ENCODE measurements around the gene CFAP20. TPM values are rescaled to one million over a fixed set of nuclear protein-coding genes. Genes with fewer than 3 reads are reported as not detected.

CFAP20 gene
- 51.6 and 51.7 TPM in 2 replicates for total RNA-seq

DNA sequence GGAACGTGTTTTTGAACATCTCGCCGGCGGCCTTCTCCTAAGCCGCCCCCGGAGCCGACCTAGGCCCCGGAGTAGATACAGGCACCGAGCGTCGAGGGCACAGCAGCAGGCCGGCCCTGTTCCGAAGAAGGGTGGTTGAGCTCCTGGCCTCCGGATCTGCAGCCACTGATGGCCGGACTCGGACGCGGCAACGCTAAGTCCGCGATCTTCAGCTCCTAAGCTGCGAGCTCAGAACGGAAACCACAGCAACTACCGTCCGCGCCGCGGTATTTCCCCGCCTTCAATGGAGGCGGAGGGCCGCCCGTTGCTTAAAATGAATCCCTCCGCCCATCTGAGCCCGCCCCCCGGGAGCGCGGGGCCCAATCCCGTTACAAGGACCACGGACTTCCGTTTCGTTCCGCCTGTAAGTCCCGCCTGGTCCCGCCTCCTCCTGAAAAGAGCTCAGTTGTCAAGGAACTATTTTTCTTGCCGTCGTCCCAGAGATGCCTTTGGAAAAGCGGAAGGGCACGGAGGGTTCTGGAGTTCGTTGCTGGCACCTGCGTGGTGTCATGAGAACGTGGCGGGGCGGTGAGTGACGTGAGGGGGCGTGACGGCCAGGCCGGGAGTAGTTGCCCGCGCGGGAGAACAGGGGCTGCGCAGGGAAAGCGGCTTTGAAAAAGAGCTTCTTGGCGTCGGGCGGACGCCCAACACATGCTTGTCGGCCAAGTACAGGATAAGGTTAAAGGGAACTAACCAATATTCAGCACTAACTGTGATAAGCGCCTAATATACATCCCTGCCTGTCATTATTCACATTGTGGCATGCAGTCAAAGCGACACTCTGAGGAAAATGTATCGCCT, at the start of gene CFAP20:
TSS of gene CFAP20 (minus strand) at position 285 of the 840 bp plus-strand sequence. CDS start at position 19, 266 bp downstream.
- H3K4me1 Mint-ChIP-seq (ENCODE audit: low read depth), result peaks cover 30% of the 10 kb centered on the region
- H3K36me3 Mint-ChIP-seq (ENCODE audit: low read depth), result peaks cover 6% of the 10 kb centered on the region
- intact Hi-C loops (cut with micrococcal nuclease), result loop anchor here (1.0 to 10.0 kb wide), 6 partner anchors 67 to 517 kb away; partner anchors contain the start of genes KATNB1 and MMP15
- peak; percentile 97 for DNase-seq (ENCODE audit: low spot score)
- H3K27ac Mint-ChIP-seq, result peak within 1 kb of the TSS; percentile 69
- H3K27me3 Mint-ChIP-seq (ENCODE audit: low read depth), result no peaks in the 10 kb centered on the region
- H3K9me3 Mint-ChIP-seq, result no peaks in the 10 kb centered on the region
- H3K4me3 Mint-ChIP-seq (ENCODE audit: low read depth), result peak within 1 kb of the TSS; percentile 78

DNA sequence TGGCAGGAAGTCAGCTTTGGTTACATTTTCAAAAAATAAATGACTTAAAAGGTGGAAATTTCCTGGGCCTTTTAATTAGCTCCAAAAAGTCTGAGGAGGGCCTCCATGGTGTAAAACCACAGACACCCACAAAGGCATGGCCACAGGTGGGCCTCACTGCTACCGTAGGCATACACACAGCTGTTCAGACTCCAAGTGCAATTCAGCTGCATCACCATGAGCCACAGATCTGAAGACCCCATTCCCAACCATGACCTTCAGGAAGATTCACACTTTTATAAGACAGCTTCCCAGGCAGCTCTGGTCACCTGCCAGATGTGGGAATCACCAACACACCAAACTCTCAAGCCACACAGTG, 48.2 kb upstream of the CFAP20 start:
- peaks cover 80% of the 10 kb centered on the region for H3K36me3 Mint-ChIP-seq (ENCODE audit: low read depth)
- no peak for DNase-seq (ENCODE audit: low spot score)
- H3K4me3 Mint-ChIP-seq (ENCODE audit: low read depth), result no peak overlapping the region
- intact Hi-C loops (cut with micrococcal nuclease), result no loop called here
- H3K4me1 Mint-ChIP-seq (ENCODE audit: low read depth), result peaks cover 24% of the 10 kb centered on the region
- peak overlapping the region; percentile 70 for H3K27ac Mint-ChIP-seq
- no peaks in the 10 kb centered on the region for H3K27me3 Mint-ChIP-seq (ENCODE audit: low read depth)
- H3K9me3 Mint-ChIP-seq, result peaks cover 3% of the 10 kb centered on the region

DNA sequence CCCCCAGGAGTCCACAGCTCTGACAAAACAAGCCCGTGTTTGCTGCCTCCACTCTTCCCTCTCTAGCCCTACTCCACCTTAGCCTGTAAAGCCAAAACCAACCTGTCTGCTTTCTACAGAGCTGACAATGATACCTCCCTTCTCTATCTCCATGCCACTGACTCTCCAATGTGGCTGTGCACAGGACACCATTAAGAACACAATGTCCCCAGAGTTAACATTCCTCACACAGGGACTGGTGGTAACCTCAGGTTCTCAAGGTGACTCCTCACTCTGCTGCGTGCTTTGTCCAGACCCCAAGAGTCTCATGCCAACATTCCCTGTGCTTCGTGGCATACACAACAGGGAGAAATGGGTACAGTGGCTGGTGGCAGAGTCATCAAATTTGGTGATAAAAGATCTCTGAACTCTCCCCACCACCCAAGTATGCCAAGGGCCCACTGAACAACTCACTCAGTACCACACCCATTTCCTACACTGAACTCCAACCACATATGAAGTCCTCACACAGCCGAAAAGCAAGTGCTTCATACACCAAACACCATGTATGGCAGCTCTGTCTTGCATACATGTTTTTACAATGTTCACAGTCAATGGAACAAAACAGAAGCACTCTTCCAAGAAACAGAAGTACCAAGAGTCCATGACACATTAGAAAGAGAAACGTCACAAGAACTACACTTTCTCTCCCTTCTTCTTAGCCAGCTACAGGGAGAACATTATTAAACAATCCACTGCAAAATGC, 47.6 kb upstream of the CFAP20 start:
- no peak overlapping the region for H3K4me3 Mint-ChIP-seq (ENCODE audit: low read depth)
- peaks cover 3% of the 10 kb centered on the region for H3K9me3 Mint-ChIP-seq
- H3K36me3 Mint-ChIP-seq (ENCODE audit: low read depth), result peaks cover 80% of the 10 kb centered on the region
- H3K27ac Mint-ChIP-seq, result peak overlapping the region; percentile 70
- intact Hi-C loops (cut with micrococcal nuclease), result no loop called here
- peaks cover 24% of the 10 kb centered on the region for H3K4me1 Mint-ChIP-seq (ENCODE audit: low read depth)
- DNase-seq (ENCODE audit: low spot score), result no peak
- H3K27me3 Mint-ChIP-seq (ENCODE audit: low read depth), result no peaks in the 10 kb centered on the region

DNA sequence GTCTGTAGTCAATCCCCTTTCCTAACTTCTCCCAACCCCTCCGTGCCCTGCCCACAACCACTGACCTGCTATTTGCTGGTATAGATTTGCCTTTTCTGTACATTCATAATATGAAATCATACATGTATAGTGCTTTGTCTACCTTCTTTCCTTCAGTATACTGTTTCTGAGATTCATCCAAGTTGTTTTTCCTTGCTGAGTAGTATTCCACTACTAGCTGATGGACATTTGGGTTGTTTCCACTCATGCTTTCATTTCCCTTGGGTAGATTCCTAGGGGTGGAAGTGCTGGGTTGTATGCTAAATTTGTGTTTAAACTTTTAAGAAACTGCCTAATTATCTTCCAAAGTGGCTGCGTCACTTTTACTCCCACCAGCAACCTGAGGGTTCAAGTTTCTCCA, 41.0 kb upstream of the CFAP20 start:
- Mint-ChIP-seq H3K4me1 (ENCODE audit: low read depth) (peaks cover 4% of the 10 kb centered on the region), H3K36me3 (ENCODE audit: low read depth) (peaks cover 76% of the 10 kb centered on the region), H3K9me3 (no peaks in the 10 kb centered on the region), H3K27ac (no peak overlapping the region), H3K27me3 (ENCODE audit: low read depth) (no peaks in the 10 kb centered on the region), H3K4me3 (ENCODE audit: low read depth) (no peak overlapping the region)
- intact Hi-C loops (cut with micrococcal nuclease), result no loop called here
- DNase-seq (ENCODE audit: low spot score), result no peak

DNA sequence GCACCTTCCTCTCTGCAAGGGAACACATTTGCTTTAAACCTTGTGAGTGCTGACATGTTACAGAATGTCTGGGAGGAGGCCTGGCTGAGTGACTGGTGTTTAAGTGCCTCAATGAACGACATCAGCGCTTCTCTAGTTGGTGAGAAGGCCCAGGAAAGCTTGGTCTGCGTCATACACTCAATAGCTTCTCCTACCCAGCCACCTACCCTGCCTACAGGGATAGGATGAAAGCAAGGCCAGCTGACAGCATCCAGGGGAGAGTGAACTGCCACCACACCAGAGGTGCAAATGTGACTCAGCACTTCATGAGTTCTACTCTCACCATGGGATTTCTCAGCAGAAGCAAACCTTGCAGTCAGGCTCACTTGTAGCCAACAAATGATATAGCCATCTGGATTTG, 31.7 kb upstream of the CFAP20 start:
- Mint-ChIP-seq H3K4me3 (ENCODE audit: low read depth) (no peak overlapping the region), H3K27ac (no peak overlapping the region), H3K27me3 (ENCODE audit: low read depth) (no peaks in the 10 kb centered on the region), H3K36me3 (ENCODE audit: low read depth) (peaks cover 68% of the 10 kb centered on the region), H3K9me3 (no peaks in the 10 kb centered on the region), H3K4me1 (ENCODE audit: low read depth) (peaks cover 2% of the 10 kb centered on the region)
- DNase-seq (ENCODE audit: low spot score), result no peak
- intact Hi-C loops (cut with micrococcal nuclease), result no loop called here

DNA sequence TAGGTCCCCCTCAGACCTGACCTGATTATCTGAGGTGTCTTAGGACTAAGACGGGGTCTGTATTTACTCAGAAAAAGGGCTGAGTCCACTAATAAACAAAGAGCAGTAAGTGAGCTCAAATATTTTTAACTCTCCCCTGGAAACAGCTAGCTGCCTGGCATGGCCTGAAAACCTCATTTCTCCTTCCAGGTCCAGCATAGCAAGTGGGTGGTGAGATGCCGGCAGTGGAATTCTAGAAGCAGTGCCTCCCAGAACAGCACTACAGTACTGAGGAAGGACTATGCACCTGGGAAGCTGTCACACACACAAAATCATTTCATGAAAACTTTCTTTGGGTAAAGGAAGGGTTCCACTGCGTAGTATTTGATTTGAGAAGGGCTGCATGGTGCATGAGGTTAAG, 29.5 kb upstream of the CFAP20 start:
- peaks cover 4% of the 10 kb centered on the region for H3K4me1 Mint-ChIP-seq (ENCODE audit: low read depth)
- H3K9me3 Mint-ChIP-seq, result no peaks in the 10 kb centered on the region
- intact Hi-C loops (cut with micrococcal nuclease), result no loop called here
- no peaks in the 10 kb centered on the region for H3K27me3 Mint-ChIP-seq (ENCODE audit: low read depth)
- DNase-seq (ENCODE audit: low spot score), result no peak
- H3K27ac Mint-ChIP-seq, result no peak overlapping the region
- peaks cover 47% of the 10 kb centered on the region for H3K36me3 Mint-ChIP-seq (ENCODE audit: low read depth)
- no peak overlapping the region for H3K4me3 Mint-ChIP-seq (ENCODE audit: low read depth)

DNA sequence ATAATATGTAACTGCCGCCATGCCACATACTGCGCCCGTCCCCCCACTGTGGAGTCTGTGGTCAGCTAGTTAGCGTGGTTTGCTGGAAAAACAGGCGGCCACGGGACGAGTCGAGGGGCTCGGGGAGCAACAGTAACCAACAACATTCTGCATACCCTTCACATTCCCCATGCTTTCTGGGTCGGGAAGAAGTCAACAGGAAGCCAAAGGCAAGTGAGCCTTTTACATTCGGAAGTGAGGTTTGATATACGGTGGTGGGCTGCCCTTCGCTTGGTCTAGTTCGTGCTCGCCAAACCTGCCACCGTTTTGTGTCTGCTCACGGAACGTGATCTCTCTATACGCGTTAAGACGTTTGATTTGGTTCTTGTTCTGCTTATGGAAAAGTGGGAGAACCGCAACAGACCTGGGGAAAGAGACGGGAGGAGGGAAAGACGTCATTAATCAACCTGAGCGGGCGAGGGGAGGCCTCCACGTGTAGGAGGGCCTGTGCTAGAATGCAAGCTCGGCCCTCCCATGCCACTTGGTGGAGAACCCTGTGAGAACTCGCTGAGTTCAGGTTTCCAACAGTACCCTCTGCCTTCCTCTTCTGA, 28.9 kb upstream of the CFAP20 start:
- peaks cover 40% of the 10 kb centered on the region for H3K36me3 Mint-ChIP-seq (ENCODE audit: low read depth)
- H3K4me3 Mint-ChIP-seq (ENCODE audit: low read depth), result no peak overlapping the region
- peaks cover 4% of the 10 kb centered on the region for H3K4me1 Mint-ChIP-seq (ENCODE audit: low read depth)
- intact Hi-C loops (cut with micrococcal nuclease), result no loop called here
- H3K27ac Mint-ChIP-seq, result no peak overlapping the region
- DNase-seq (ENCODE audit: low spot score), result no peak
- H3K27me3 Mint-ChIP-seq (ENCODE audit: low read depth), result no peaks in the 10 kb centered on the region
- no peaks in the 10 kb centered on the region for H3K9me3 Mint-ChIP-seq

DNA sequence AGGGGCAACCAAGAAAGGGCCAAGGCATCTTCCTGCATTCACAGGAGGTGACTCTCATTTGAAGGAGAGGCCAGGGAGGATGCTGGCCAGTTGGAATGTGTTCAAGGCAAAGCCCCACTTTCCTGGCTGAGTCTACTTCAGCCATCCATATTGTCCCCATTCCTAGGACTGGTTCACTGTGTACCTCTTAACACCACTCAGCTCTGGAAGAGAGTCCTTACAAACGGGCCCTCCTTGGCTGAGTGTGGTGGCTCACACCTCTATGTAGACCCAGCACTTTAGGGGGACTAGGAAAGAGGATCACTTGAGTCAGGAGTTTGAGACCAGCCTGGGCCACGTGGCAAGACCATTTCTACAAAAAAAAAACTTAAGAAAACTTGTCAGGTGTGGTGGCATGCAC, 28.1 kb upstream of the CFAP20 start:
- peaks cover 4% of the 10 kb centered on the region for H3K4me1 Mint-ChIP-seq (ENCODE audit: low read depth)
- no peaks in the 10 kb centered on the region for H3K9me3 Mint-ChIP-seq
- peaks cover 34% of the 10 kb centered on the region for H3K36me3 Mint-ChIP-seq (ENCODE audit: low read depth)
- no peak overlapping the region for H3K27ac Mint-ChIP-seq
- intact Hi-C loops (cut with micrococcal nuclease), result no loop called here
- no peaks in the 10 kb centered on the region for H3K27me3 Mint-ChIP-seq (ENCODE audit: low read depth)
- DNase-seq (ENCODE audit: low spot score), result no peak
- no peak overlapping the region for H3K4me3 Mint-ChIP-seq (ENCODE audit: low read depth)

DNA sequence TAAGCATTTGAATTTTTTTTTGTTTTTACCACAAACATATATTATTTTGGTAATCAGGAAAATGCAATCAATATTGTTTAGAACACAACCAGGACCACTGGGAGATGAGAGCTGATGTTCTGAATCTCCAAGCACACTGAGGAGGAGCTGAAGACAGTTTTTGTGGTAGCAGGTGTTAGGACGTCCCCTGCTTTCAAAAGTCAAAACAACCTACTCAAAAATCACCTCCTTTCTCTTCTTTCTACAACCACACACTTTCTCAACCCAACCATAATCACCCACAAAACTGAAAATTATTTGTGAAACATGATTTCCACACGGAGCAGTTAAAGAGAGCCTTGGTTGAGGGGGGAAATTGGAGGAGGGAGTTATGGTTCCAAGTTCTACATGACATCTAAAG, 26.7 kb upstream of the CFAP20 start:
- Mint-ChIP-seq H3K27ac (no peak overlapping the region), H3K4me1 (ENCODE audit: low read depth) (peaks cover 4% of the 10 kb centered on the region), H3K36me3 (ENCODE audit: low read depth) (peaks cover 22% of the 10 kb centered on the region), H3K4me3 (ENCODE audit: low read depth) (no peak overlapping the region), H3K27me3 (ENCODE audit: low read depth) (no peaks in the 10 kb centered on the region), H3K9me3 (no peaks in the 10 kb centered on the region)
- intact Hi-C loops (cut with micrococcal nuclease), result no loop called here
- no peak for DNase-seq (ENCODE audit: low spot score)

DNA sequence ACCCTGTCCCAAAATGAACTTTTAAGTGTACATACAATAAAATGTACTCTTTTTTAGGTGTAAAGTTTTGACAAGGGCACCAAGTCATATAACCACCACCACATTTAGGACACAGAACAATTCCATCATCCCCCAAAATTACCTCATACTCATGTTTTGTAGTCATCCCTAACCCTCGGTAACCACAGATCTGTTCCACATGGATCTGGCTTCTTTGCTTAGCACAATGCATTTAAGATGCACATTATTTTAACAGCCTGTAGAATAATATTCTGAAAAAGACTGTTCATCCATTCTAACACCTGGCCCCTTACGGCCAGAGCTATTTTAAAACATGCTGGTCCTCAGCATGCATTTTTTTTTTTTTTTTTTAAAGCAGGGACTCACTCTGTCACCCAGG, 25.2 kb upstream of the CFAP20 start:
- no peaks in the 10 kb centered on the region for H3K9me3 Mint-ChIP-seq
- H3K4me1 Mint-ChIP-seq (ENCODE audit: low read depth), result peaks cover 4% of the 10 kb centered on the region
- no peak overlapping the region for H3K4me3 Mint-ChIP-seq (ENCODE audit: low read depth)
- intact Hi-C loops (cut with micrococcal nuclease), result no loop called here
- no peaks in the 10 kb centered on the region for H3K27me3 Mint-ChIP-seq (ENCODE audit: low read depth)
- peaks cover 10% of the 10 kb centered on the region for H3K36me3 Mint-ChIP-seq (ENCODE audit: low read depth)
- no peak overlapping the region for H3K27ac Mint-ChIP-seq
- DNase-seq (ENCODE audit: low spot score), result no peak

DNA sequence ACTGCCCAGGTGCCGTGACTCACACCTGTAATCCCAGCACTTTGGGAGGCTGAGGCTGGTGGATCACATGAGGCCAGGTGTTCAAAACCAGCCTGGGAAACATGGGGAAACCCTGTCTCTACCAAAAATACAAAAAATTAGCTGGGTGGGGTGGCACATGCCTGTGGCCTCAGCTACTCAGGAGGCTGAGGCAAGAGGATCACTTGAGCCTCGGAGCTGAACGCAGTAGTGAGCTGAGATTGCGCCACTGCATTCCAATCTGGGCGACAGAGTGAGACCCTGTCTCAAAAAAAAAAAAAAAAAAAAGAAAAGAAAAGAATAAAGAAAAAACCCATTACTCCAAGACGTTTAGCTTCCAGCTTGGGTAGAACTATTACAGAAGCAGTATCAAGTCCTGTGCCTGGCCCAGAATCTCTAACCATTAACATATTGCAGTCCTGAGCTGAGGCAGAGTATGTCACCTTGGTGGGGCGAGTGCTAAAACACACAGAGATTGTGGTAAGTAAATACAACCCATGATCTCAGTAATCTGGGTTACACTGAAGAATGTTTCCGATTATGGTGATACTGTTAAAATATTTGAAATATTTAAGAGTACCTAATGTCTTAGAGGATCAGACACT, 23.2 kb upstream of the CFAP20 start:
- Mint-ChIP-seq H3K36me3 (ENCODE audit: low read depth) (no peaks in the 10 kb centered on the region), H3K27me3 (ENCODE audit: low read depth) (no peaks in the 10 kb centered on the region), H3K4me1 (ENCODE audit: low read depth) (peaks cover 4% of the 10 kb centered on the region), H3K4me3 (ENCODE audit: low read depth) (no peak overlapping the region), H3K9me3 (no peaks in the 10 kb centered on the region), H3K27ac (no peak overlapping the region)
- DNase-seq (ENCODE audit: low spot score), result no peak
- intact Hi-C loops (cut with micrococcal nuclease), result no loop called here

DNA sequence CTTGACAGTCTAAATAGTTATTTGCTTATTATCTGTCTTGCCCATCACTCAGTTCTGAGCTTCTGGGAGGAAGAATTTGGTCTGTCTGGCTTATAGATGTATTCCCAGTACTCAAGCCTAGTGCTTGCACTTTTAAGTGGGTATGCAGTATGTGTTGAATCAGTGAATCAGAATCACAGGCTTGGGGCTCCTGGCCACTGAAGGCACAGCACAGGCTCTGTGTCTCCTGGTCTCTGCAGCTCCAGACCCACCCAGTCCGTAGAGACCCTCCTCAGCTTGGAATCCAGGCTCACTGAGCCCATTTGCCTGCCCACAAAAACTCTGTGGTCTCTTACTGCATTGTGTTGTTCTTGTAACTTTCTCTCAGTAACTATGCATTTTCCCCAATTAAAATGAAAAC, 19.3 kb upstream of the CFAP20 start:
- no peak overlapping the region for H3K27ac Mint-ChIP-seq
- H3K9me3 Mint-ChIP-seq, result no peaks in the 10 kb centered on the region
- intact Hi-C loops (cut with micrococcal nuclease), result no loop called here
- no peaks in the 10 kb centered on the region for H3K4me1 Mint-ChIP-seq (ENCODE audit: low read depth)
- no peaks in the 10 kb centered on the region for H3K36me3 Mint-ChIP-seq (ENCODE audit: low read depth)
- no peak overlapping the region for H3K4me3 Mint-ChIP-seq (ENCODE audit: low read depth)
- H3K27me3 Mint-ChIP-seq (ENCODE audit: low read depth), result no peaks in the 10 kb centered on the region
- no peak for DNase-seq (ENCODE audit: low spot score)

Measured in activated T-helper 2 cell treated with anti-CD3 and anti-CD28 coated beads, Interferon-gamma antibody, Interleukin-2, Interleukin-4, amounts not matched to agents 10 μg/mL and 5 μg/mL and 100 μg/mL, durations not matched to agents 14 hours and 24 hours and 36 hours (primary cell).